Lung (tissue), 12 donors: Measurements from ENCODE around the gene ATP9A. TPM values are rescaled to one million over a fixed set of nuclear protein-coding genes. Genes with fewer than 3 reads are reported as not detected.

Experiments used
- ATAC-seq: fragments of 200-7000 bp; cut with Tn5 transposase; one replicate; pipeline ENCODE4 v1.9.1; 2020; ENCODE audit warnings: moderate number of reproducible peaks; ENCODE audit not compliant: insufficient read depth, low FRiP score
- DNase-seq, 3 donors: peaks; one replicate each; pipeline ENCODE4 v3.0.0-alpha.2; 2013 to 2017
- H3K27ac ChIP-seq, 2 donors: one replicate each; pipeline ENCODE4 v1.5.1; 2013; ENCODE audit warnings: mild to moderate bottlenecking in 2 of 2, moderate library complexity in 2 of 2, control low read depth in 1 of 2, inconsistent platforms in 1 of 2, low read depth in 1 of 2, low read length in 1 of 2
- H3K27me3 ChIP-seq, 3 donors: one replicate each; pipeline ENCODE4 v1.5.1; 2013; ENCODE audit warnings: low read length in 2 of 3; ENCODE audit not compliant: control insufficient read depth in 3 of 3, insufficient read depth in 3 of 3
- H3K36me3 ChIP-seq, 4 donors: one replicate each; pipeline ENCODE4 v1.5.1; 2013; ENCODE audit warnings: low read length in 4 of 4, mild to moderate bottlenecking in 1 of 4, moderate library complexity in 1 of 4; ENCODE audit not compliant: control insufficient read depth in 4 of 4, insufficient read depth in 4 of 4
- H3K4me1 ChIP-seq, 5 donors: one replicate each; pipeline ENCODE4 v1.5.1; 2013; ENCODE audit warnings: low read length in 5 of 5, mild to moderate bottlenecking in 2 of 5, moderate library complexity in 1 of 5; ENCODE audit not compliant: control insufficient read depth in 5 of 5, insufficient read depth in 5 of 5
- H3K4me3 ChIP-seq: one replicate; pipeline ENCODE4 v1.5.1; 2013; ENCODE audit warnings: mild to moderate bottlenecking, control low read depth, moderate library complexity
- H3K9ac ChIP-seq, 2 donors: one replicate each; pipeline ENCODE4 v1.5.1; 2013; ENCODE audit warnings: low read length in 2 of 2, control low read depth in 1 of 2; ENCODE audit not compliant: insufficient read depth in 1 of 2
- H3K9me3 ChIP-seq, 4 donors: one replicate each; pipeline ENCODE4 v1.5.1; 2013; ENCODE audit warnings: low read length in 3 of 4, mild to moderate bottlenecking in 1 of 4, moderate library complexity in 1 of 4; ENCODE audit not compliant: control insufficient read depth in 4 of 4, insufficient read depth in 3 of 4
- CTCF ChIP-seq: IDR thresholded peaks from 2 replicates; pipeline ENCODE4 v1.5.1; 2012; ENCODE audit warnings: mild to moderate bottlenecking; ENCODE audit errors: control extremely low read depth, extremely low read depth
- WGBS, 2 donors: extraction: QIAGEN DNeasy Blood & Tissue Kit; methylation state at CpG; one replicate each; pipeline ENCODE4 v1.1.7; 2013; 5-methylcytosine and 5-hydroxymethylcytosine counted together
- polyA plus RNA-seq, 2 donors: library from polyadenylated mRNA; stranded (reverse); fragments of 200-250 nt; gene quantifications; one replicate each; pipeline ENCODE4 v1.2.1, GENCODE V29; 2013
- total RNA-seq, 2 donors: library from RNA; depleted of rRNA in 1 of 2; stranded (reverse); fragments of >200 nt in 1 of 2; gene quantifications; one replicate each; pipeline ENCODE4 v1.2.1, GENCODE V29; 2014 to 2021
- donor health status: control.
- donor health status: control.
- donor health status: Bipolar disorder and iron deficiency.
- donor health status: healthy.
- donor health status: DM: yes; HTN: yes; CAD: no.

ATP9A gene
- total and polyA plus RNA-seq, 4 donors: 3.3 to 43.6 (median 14.9) TPM

- Histone ChIP-seq H3K4me3 (no peak overlapping the region), H3K4me1 (no peaks in the 10 kb centered on the region), H3K36me3 (peaks cover 5 to 33% (median 15%) of the 10 kb centered on the region in 4 donors), H3K9ac (no peak overlapping the region), H3K27ac (no peak overlapping the region), H3K27me3 (no peaks in the 10 kb centered on the region), H3K9me3 (no peaks in the 10 kb centered on the region)
- no peak for TF ChIP-seq CTCF
- no peak for DNase-seq
- ATAC-seq: no peak
- WGBS, 2 donors: 70 to 82% methylated on average over 6 of the region's 6 CpGs
These were observed 99.7 kb downstream of the ATP9A start for GRCh38 chr20:51668515-51668914.

- H3K9ac ChIP-seq: no peak overlapping the region
- no peak for DNase-seq
- peaks cover 5 to 31% (median 14%) of the 10 kb centered on the region in 4 donors for H3K36me3 ChIP-seq
- H3K27me3 ChIP-seq: no peaks in the 10 kb centered on the region
- TF ChIP-seq CTCF: no peak
- no peak overlapping the region for H3K4me3 ChIP-seq
- no peak overlapping the region for H3K27ac ChIP-seq
- H3K9me3 ChIP-seq: no peaks in the 10 kb centered on the region
- no peaks in the 10 kb centered on the region for H3K4me1 ChIP-seq
- no peak for ATAC-seq
- 92 to 94% methylated on average over 8 of the region's 8 CpGs for WGBS, 2 donors
These were observed 100.7 kb downstream of the ATP9A start for GRCh38 chr20:51667491-51667890.

- no peak for DNase-seq
- Histone ChIP-seq H3K36me3 (peaks cover 5 to 26% (median 14%) of the 10 kb centered on the region in 4 donors), H3K9ac (no peak overlapping the region), H3K9me3 (no peaks in the 10 kb centered on the region), H3K27me3 (no peaks in the 10 kb centered on the region), H3K4me3 (no peak overlapping the region), H3K4me1 (no peaks in the 10 kb centered on the region), H3K27ac (no peak overlapping the region)
- no peak for ATAC-seq
- 43 to 59% methylated on average over 8 of the region's 8 CpGs for WGBS, 2 donors
- no peak for TF ChIP-seq CTCF
These were observed 101.2 kb downstream of the ATP9A start for GRCh38 chr20:51667002-51667408.

GRCh38 chr20:51666126-51666525 is 102.1 kb downstream of the ATP9A start:
- TF ChIP-seq CTCF: no peak
- Histone ChIP-seq H3K27ac (no peak overlapping the region), H3K4me3 (no peak overlapping the region), H3K4me1 (no peaks in the 10 kb centered on the region), H3K9ac (no peak overlapping the region), H3K9me3 (no peaks in the 10 kb centered on the region), H3K36me3 (peaks cover 5 to 26% (median 16%) of the 10 kb centered on the region in 4 donors), H3K27me3 (no peaks in the 10 kb centered on the region)
- DNase-seq: no peak
- no peak for ATAC-seq
- 87 to 88% methylated on average over 5 of the region's 5 CpGs for WGBS, 2 donors
